Esophagus squamous epithelium (tissue), 5 donors: ENCODE measurements around the gene DUSP22. TPM values are rescaled to one million over a fixed set of nuclear protein-coding genes. Genes with fewer than 3 reads are reported as not detected.

Source experiments
- DNase-seq: peaks from one replicate; lab custom pipeline; 2025; lab: John Stamatoyannopoulos, UW
- H3K27ac ChIP-seq, 4 donors: fragments of 200-600 bp; sonication (generic); one replicate each; pipeline ENCODE4 v1.5.1; 2016 to 2019; ENCODE audit warnings: mild to moderate bottlenecking in 1 of 4
- H3K27me3 ChIP-seq, 4 donors: fragments of 200-600 bp; sonication (generic); 1 replicate in 3 of 4; 2 replicates in 1 of 4; pipeline versions ENCODE4 v1.5.1 to v1.6.0; 2017 to 2021; ENCODE audit warnings: antibody characterized with exemption in 1 of 4
- H3K36me3 ChIP-seq, 3 donors: fragments of 200-600 bp; sonication (generic); one replicate each; pipeline ENCODE4 v1.5.1; 2016 to 2019
- H3K4me1 ChIP-seq, 3 donors: fragments of 200-600 bp; sonication (generic); one replicate each; pipeline ENCODE4 v1.5.1; 2017 to 2019
- H3K4me3 ChIP-seq, 4 donors: fragments of 200-600 bp; sonication (generic); 1 replicate in 3 of 4; 2 replicates in 1 of 4; pipeline ENCODE4 v1.5.1; 2016 to 2019; ENCODE audit warnings: mild to moderate bottlenecking in 2 of 4, moderate library complexity in 1 of 4
- H3K9me3 ChIP-seq, 3 donors: fragments of 200-600 bp; sonication (generic); one replicate each; pipeline ENCODE4 v1.5.1; 2016 to 2019
- POLR2A ChIP-seq, 4 donors: fragments of 450-650 bp; IDR thresholded peaks; one replicate each; pipeline ENCODE4 v1.6.1; 2017; ENCODE audit warnings: antibody characterized with exemption in 4 of 4, mild to moderate bottlenecking in 4 of 4, moderate library complexity in 3 of 4
- WGBS, 2 donors: methylation state at CpG; one replicate each; pipeline ENCODE4 v1.1.5; 2018; 5-methylcytosine and 5-hydroxymethylcytosine counted together
- intact Hi-C: fragments of 100-400 bp; cut with DNase I; formaldehyde crosslinking; loops from one replicate; pipeline ENCODE4 v1.15.0; 2022
- total RNA-seq, 4 donors: library from RNA; depleted of rRNA; stranded (reverse); fragments of >200 nt; gene quantifications; one replicate each; pipeline ENCODE4 v1.1.0, GENCODE V29; 2016
- TF ChIP-seq, protein P1 (sequence below), 6 experiments: fragments of 450-650 bp in 4 of 6; fragments of 200-600 bp in 2 of 6; sonication (generic) in 2 of 6; IDR thresholded peaks; one replicate each; pipeline ENCODE4 v1.5.1; 2016 to 2019; ENCODE audit warnings: antibody characterized with exemption in 6 of 6, mild to moderate bottlenecking in 4 of 6, moderate library complexity in 4 of 6
- donor health status: DM: yes; HTN: yes; CAD: no.

Gene DUSP22
- total RNA-seq, 4 donors from 2014 or later, result 34.2 to 54.6 (median 45.2) TPM

DNA sequence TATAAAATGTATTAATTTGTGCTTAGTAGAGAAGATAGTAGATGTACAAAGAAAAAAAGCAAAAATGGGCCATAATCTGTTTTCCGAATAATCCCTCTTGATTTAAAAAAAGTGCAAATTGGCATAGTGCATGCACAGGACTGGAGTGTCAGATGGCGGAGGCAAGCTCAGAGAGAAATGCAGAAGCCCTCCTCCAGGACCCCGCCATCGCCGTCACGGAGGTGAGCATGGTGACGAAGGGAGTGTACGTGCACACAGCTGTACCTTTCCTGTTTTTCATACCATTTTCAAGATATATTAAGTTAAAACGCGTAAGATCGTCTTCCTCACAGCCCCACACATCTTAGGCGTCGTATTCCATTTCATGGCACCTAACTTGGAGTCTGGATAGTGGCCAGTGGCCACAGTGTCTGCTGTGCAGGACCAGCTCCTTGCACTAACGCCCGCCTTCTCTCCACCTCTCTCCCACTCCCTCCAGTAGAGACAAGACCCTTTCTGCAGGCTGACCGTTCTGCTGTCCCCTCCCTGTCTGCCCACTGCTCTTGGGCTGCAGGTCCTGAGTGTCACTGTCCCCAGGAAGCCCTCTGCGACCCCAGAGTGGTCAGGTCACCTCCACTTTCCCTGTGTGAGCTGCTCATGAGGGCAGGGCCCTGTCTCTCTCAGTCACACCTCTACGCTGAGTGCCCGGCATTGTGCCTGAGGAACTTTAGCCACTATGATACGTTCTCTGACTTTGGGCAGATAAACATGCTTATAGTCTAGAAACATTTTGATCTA lies 9.8 kb downstream of the DUSP22 start:
- intact Hi-C loops, result no loop called here
- Histone ChIP-seq H3K9me3 (no peaks in the 10 kb centered on the region), H3K4me3 (no peak overlapping the region), H3K4me1 (peaks cover 9 to 63% (median 35%) of the 10 kb centered on the region in 3 donors), H3K27ac (no peak overlapping the region), H3K27me3 (no peaks in the 10 kb centered on the region), H3K36me3 (peaks cover 0 to 26% (median 0%) of the 10 kb centered on the region in 3 donors)
- DNase-seq, result no peak
- TF ChIP-seq, protein P1, sequence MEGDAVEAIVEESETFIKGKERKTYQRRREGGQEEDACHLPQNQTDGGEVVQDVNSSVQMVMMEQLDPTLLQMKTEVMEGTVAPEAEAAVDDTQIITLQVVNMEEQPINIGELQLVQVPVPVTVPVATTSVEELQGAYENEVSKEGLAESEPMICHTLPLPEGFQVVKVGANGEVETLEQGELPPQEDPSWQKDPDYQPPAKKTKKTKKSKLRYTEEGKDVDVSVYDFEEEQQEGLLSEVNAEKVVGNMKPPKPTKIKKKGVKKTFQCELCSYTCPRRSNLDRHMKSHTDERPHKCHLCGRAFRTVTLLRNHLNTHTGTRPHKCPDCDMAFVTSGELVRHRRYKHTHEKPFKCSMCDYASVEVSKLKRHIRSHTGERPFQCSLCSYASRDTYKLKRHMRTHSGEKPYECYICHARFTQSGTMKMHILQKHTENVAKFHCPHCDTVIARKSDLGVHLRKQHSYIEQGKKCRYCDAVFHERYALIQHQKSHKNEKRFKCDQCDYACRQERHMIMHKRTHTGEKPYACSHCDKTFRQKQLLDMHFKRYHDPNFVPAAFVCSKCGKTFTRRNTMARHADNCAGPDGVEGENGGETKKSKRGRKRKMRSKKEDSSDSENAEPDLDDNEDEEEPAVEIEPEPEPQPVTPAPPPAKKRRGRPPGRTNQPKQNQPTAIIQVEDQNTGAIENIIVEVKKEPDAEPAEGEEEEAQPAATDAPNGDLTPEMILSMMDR (IDR thresholded peaks at IDR 0.05), result no peak
- no peak for TF ChIP-seq POLR2A (IDR thresholded peaks at IDR 0.05)
- WGBS, 2 donors, result 90 to 91% methylated on average over 20 of the region's 20 CpGs

- Histone ChIP-seq H3K4me3 (no peak overlapping the region), H3K4me1 (peaks cover 9 to 63% (median 29%) of the 10 kb centered on the region in 3 donors), H3K36me3 (peaks cover 0 to 26% (median 0%) of the 10 kb centered on the region in 3 donors), H3K9me3 (no peaks in the 10 kb centered on the region), H3K27me3 (no peaks in the 10 kb centered on the region), H3K27ac (no peak overlapping the region)
- TF ChIP-seq POLR2A (IDR thresholded peaks at IDR 0.05), result no peak
- TF ChIP-seq, protein P1 (IDR thresholded peaks at IDR 0.05), result no peak
- intact Hi-C loops, result no loop called here
- DNase-seq, result no peak
- 89 to 92% methylated on average over 9 of the region's 9 CpGs for WGBS, 2 donors
These were observed 10.5 kb downstream of the DUSP22 start for GRCh38 chr6:302760-303159.

DNA sequence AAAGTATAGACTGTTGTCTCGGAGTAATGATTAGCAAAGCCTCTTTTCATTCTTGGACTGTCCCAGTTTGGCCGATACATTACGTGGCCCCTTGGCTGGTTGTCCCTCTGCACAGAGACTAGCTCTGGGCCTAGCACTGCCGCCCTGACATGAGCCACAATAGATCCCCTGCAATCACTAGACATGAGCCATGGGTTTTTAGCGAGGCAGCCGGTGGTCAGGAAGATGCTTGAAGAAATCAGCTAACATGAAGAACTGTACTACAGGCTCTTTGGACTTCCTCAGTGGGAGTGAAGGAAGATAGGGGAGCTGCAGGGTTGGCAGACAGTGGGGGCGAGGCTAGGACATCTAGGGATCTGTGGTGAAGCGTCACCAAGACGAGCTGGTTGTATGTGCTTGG lies 11.0 kb downstream of the DUSP22 start:
- peaks cover 9 to 58% (median 24%) of the 10 kb centered on the region in 3 donors for H3K4me1 ChIP-seq
- 91 to 93% methylated on average over 7 to 9 of the region's 9 CpGs for WGBS, 2 donors
- intact Hi-C loops, result no loop called here

DNA sequence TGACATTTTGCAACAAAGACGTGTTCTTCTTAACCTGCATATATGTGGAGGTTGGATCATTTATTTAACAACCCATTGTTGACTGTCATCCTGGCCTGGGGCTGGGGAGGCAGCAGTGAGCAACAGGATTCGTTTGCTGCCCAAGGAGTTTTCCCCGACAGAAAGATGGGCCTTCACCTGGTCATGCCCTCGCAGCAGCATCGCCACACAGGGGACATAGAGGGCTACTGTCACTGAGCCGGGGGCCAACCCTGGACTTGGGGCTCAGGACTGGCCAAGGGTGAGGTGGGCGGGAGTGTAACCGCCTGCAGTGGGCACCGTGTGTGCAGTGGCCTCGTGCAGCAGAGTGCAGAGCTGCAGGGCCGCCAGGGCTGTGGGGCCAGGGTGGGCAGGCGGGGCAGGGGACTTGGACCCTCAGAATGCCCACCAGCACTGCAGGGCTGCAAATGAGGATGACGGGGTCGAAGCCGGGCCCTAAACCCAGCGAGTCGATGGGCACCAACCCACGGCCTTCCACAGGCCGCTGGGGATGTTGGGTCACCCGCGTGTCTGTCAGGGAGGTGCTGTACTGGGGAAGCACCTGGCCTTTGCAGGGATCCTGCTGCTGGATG lies 11.8 kb downstream of the DUSP22 start:
- Histone ChIP-seq H3K36me3 (peaks cover 0 to 26% (median 0%) of the 10 kb centered on the region in 3 donors), H3K9me3 (no peaks in the 10 kb centered on the region), H3K27ac (no peak overlapping the region), H3K4me1 (peaks cover 9 to 50% (median 16%) of the 10 kb centered on the region in 3 donors), H3K27me3 (no peaks in the 10 kb centered on the region), H3K4me3 (no peak overlapping the region)
- DNase-seq, result no peak
- TF ChIP-seq, protein P1 (IDR thresholded peaks at IDR 0.05), result peak in 1 of 6 experiments; percentile 12
- no peak for TF ChIP-seq POLR2A (IDR thresholded peaks at IDR 0.05)
- intact Hi-C loops, result no loop called here
- whole genome bisulfite sequencing, 2 donors, result 86 to 87% methylated on average over 20 to 21 of the region's 21 CpGs

More for the DNA sequence above, 11.0 kb downstream of the DUSP22 start:
- H3K4me3 ChIP-seq, result no peak overlapping the region
- no peak overlapping the region for H3K27ac ChIP-seq
- H3K27me3 ChIP-seq, result no peaks in the 10 kb centered on the region
- DNase-seq, result no peak
- peaks cover 0 to 26% (median 0%) of the 10 kb centered on the region in 3 donors for H3K36me3 ChIP-seq
- TF ChIP-seq, protein P1 (IDR thresholded peaks at IDR 0.05), result no peak
- TF ChIP-seq POLR2A (IDR thresholded peaks at IDR 0.05), result no peak
- H3K9me3 ChIP-seq, result no peaks in the 10 kb centered on the region

DNA sequence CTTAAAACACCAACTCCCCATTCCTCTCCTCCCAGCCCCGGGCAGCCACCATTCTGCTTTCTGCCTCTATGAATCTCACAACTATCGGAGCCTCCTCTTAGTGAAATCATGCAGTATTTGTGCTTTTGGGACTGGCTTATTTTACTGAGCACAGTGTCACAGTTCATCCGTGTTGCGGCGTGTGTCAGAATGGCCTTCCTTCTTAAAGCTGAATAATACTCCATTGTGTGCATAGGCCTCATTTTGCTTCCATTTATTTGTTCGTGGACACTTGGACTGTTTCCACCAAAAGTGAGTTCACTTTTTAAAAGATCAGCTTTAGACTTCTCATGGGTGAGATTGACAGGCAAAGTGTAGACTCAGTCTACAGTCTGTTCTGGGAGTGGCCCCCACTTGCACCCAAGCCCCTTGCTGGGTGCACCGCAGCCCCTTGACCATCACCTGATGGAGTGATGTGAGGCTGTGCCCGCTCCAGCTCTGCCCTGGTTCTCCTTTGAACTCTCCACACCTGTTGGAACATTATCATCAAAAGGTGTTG lies 12.6 kb downstream of the DUSP22 start:
- Histone ChIP-seq H3K27ac (no peak overlapping the region), H3K4me1 (peaks cover 9 to 41% (median 12%) of the 10 kb centered on the region in 3 donors), H3K27me3 (no peaks in the 10 kb centered on the region), H3K9me3 (no peaks in the 10 kb centered on the region), H3K36me3 (peaks cover 0 to 26% (median 0%) of the 10 kb centered on the region in 3 donors), H3K4me3 (no peak overlapping the region)
- 81 to 87% methylated on average over 8 of the region's 8 CpGs for WGBS, 2 donors
- TF ChIP-seq POLR2A (IDR thresholded peaks at IDR 0.05), result no peak
- TF ChIP-seq, protein P1 (IDR thresholded peaks at IDR 0.05), result no peak
- DNase-seq, result no peak
- intact Hi-C loops, result no loop called here
